ENCODE results near the gene PRADC1. TPM values are rescaled to one million over a fixed set of nuclear protein-coding genes. Genes with fewer than 3 reads are reported as not detected.
A peak's percentile ranks its signal among the peaks of the same experiment; 100 is the strongest.

PRADC1 gene
- total RNA-seq, 1 donor from 2014 or later: 5.8 TPM

DNA sequence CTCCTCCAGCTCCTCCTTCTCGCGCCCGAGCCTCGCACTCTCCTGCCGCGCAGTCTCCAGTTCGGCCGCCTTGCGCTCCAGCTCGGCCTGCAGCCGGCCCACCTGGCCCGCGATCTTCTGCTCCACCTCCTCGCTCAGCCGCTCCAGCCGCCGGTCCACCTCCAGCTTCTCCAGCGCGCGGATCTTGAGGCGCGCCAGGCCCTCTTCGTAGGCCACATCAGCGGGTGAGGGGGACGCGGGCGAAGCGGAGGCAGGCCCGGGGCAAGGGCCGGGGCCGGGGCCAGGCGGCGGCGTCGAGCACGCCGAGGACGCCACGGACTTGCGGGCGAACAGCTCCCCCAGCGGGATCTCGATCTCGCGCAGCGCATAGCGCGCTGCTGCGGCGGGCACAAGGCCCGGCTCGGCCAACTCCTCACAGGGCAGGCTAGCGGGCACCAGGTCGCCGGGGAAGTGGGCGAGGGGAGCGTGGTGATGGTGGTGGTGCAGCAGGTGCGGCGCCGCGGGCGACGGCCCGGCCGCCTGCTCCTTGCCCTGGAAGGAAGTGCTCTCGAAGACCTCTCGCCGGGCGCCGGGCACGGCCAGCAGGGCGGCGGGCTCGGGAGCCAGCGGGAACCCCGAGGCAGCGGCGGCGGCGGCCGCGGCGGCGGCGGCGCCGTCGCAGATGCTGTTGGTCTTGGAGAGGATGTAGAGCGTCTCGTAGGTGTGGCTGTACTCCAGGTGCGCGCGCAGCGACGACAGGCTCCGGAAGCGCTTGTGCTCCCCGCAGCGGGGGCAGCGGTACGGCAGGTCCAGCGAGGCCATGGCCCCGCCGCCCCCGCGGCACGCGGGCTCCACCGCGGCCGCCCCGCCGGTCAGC lies 36.0 kb upstream of the PRADC1 start:
- DNase-seq (ENCODE audit: low read depth): peak; percentile 63
- FAIRE-seq: no peak

DNA sequence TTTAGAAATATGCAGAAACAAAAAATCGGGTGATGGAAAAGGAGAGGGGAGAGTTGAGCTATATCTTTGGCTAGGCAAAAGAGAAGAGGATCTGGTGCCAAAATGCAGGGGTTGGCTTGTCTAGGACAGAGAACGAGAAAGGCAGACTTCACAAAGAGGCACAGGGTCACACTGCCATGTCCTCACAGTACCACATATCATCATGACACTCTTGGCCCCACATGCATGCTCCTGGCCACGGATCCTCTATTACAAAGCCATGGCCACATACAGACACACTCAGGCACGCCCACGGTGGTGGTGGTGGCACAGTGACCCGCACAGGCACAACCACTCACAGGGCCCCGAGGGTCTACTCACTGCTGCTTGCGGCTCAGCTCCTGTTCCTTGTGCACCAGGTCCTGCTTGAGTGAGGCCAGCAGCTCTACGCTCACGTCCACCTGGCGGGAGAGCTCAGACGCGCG lies 35.4 kb upstream of the PRADC1 start:
- TF ChIP-seq, protein P1, sequence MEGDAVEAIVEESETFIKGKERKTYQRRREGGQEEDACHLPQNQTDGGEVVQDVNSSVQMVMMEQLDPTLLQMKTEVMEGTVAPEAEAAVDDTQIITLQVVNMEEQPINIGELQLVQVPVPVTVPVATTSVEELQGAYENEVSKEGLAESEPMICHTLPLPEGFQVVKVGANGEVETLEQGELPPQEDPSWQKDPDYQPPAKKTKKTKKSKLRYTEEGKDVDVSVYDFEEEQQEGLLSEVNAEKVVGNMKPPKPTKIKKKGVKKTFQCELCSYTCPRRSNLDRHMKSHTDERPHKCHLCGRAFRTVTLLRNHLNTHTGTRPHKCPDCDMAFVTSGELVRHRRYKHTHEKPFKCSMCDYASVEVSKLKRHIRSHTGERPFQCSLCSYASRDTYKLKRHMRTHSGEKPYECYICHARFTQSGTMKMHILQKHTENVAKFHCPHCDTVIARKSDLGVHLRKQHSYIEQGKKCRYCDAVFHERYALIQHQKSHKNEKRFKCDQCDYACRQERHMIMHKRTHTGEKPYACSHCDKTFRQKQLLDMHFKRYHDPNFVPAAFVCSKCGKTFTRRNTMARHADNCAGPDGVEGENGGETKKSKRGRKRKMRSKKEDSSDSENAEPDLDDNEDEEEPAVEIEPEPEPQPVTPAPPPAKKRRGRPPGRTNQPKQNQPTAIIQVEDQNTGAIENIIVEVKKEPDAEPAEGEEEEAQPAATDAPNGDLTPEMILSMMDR (IDR thresholded peaks at IDR 0.05; ENCODE audit: insufficient read depth, low read length, severe bottlenecking): no peak
- FAIRE-seq (no peak), DNase-seq (ENCODE audit: low read depth) (no peak)
- no peaks in the 10 kb centered on the region for H3K36me3 ChIP-seq (ENCODE audit: control insufficient read depth, insufficient read depth, low read length)
- H3K27me3 ChIP-seq (ENCODE audit: control insufficient read depth, insufficient read depth, low read length): no peaks in the 10 kb centered on the region
- H3K4me3 ChIP-seq (ENCODE audit: low read depth, low read length): peak overlapping the region; percentile 40

More for the DNA sequence above, 36.0 kb upstream of the PRADC1 start:
- no peaks in the 10 kb centered on the region for H3K36me3 ChIP-seq (ENCODE audit: control insufficient read depth, insufficient read depth, low read length)
- H3K4me3 ChIP-seq (ENCODE audit: low read depth, low read length): peak overlapping the region; percentile 40
- no peaks in the 10 kb centered on the region for H3K27me3 ChIP-seq (ENCODE audit: control insufficient read depth, insufficient read depth, low read length)
- TF ChIP-seq, protein P1 (IDR thresholded peaks at IDR 0.05; ENCODE audit: insufficient read depth, low read length, severe bottlenecking): peak; percentile 47

DNA sequence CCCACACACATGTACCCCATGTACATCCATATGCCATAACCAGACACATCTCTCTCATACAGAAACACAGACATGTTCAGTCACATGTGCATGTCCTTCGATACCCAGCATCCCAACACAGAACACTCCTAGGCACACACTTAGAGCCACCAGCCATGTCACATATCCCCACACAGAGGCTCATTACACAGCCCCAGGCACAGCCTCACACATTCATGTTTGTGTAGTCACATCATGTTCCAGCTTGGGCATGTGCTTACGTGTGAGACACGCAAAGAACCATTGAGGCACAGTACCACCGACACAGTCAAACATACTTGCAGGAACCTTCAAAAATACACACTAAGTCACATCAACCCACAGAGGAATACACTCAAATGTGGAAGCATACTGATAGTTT lies 34.0 kb upstream of the PRADC1 start:
- Histone ChIP-seq H3K4me3 (ENCODE audit: low read depth, low read length) (no peak overlapping the region), H3K27me3 (ENCODE audit: control insufficient read depth, insufficient read depth, low read length) (no peaks in the 10 kb centered on the region), H3K36me3 (ENCODE audit: control insufficient read depth, insufficient read depth, low read length) (no peaks in the 10 kb centered on the region)
- DNase-seq (ENCODE audit: low read depth) (no peak), FAIRE-seq (peak; percentile 97)
- TF ChIP-seq, protein P1 (IDR thresholded peaks at IDR 0.05; ENCODE audit: insufficient read depth, low read length, severe bottlenecking): no peak

DNA sequence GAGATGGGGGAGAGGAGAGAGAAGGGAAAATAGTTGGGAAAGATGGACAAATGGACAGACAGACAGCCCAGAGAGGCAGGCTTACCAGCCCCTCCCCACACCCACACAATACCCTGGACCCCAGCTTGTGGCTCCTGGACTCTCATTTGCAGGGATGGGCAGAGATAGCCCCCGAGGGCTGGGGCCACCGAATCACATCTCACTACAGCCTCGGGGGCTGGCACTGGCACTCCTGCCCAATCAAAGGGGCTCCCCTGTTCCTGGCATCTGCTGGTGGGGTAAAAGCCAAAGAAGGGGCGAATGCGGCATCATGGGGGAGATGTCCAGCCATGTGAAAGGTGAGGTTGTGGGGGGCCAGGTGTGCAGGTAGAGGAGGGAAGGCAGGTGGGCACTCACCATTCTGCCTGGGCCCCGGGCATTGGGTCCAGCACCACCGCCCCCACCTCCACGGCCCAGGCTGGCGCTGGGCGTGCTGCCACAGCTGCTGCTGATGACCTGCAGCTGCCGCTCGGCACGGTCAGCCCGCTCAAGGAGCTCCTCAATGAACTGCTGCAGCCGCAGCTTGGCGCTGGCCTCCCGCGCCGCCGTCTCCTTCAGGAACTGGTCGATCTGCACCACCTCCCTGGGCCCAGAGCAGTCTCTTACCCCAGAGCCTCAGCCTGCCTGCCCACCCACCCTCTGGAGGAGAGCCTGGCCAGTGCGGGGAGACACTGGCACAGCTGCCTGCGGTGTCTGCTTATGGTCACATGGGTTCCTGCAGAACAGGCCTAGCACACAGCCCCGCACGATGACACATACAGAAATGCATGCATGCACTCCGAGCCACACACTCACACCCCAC lies 33.2 kb upstream of the PRADC1 start:
- Histone ChIP-seq H3K27me3 (ENCODE audit: control insufficient read depth, insufficient read depth, low read length) (no peaks in the 10 kb centered on the region), H3K36me3 (ENCODE audit: control insufficient read depth, insufficient read depth, low read length) (no peaks in the 10 kb centered on the region), H3K4me3 (ENCODE audit: low read depth, low read length) (no peak overlapping the region)
- DNase-seq (ENCODE audit: low read depth) (no peak), FAIRE-seq (no peak)
- TF ChIP-seq, protein P1 (IDR thresholded peaks at IDR 0.05; ENCODE audit: insufficient read depth, low read length, severe bottlenecking): no peak

DNA sequence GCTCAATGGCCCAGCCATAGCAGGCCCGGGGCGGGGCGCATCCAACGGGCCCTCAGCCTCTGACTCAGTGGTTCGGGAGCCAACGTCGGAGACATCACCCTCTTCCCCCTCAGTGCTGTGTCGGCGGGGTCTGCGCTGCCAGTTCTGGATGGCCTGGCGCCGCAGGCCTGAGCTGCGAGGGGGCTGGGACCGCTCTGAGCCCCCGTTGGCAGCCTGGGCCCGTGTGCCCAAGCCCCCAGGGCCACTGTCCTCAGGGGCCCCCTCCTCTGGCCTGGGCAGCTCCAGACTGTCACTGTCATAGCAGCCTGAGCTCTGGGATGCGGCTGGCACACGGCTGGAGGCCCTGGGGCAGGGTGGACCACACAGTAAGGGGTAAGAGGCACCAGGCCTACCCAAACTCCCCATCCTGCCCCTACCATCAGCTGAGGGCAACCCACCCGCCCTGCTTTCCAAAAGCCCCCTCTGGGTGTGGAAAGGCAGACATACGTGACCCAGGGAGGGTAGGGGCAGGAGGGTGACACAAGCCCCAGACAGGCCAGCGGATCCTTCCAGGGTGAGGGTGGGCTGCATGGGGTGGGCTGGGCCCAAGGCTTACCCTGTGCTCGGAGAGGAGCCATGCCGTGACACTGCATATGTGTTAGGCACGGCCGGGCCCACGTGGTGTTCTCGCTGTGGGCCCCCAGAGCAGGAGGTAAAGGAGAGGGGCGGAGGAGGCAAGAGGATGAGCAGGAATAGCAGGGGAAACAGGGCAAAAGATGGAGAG lies 32.4 kb upstream of the PRADC1 start:
- no peaks in the 10 kb centered on the region for H3K36me3 ChIP-seq (ENCODE audit: control insufficient read depth, insufficient read depth, low read length)
- TF ChIP-seq, protein P1 (IDR thresholded peaks at IDR 0.05; ENCODE audit: insufficient read depth, low read length, severe bottlenecking): no peak
- H3K4me3 ChIP-seq (ENCODE audit: low read depth, low read length): no peak overlapping the region
- no peak for DNase-seq (ENCODE audit: low read depth)
- no peaks in the 10 kb centered on the region for H3K27me3 ChIP-seq (ENCODE audit: control insufficient read depth, insufficient read depth, low read length)
- no peak for FAIRE-seq

Measured in bronchial epithelial cell (primary cell).